Choroid plexus epithelial cell (primary cell): ENCODE results near the gene DOCK2.
"Not testable (repeated sequence)": the region's sequence is repeated elsewhere in the genome, so short reads cannot be mapped to it uniquely, and the experiment has no call there.

Source experiments
- DNase-seq: peaks from one replicate; pipeline ENCODE4 v3.0.0-alpha.2; 2010; ENCODE audit warnings: low read depth
- H3K4me3 ChIP-seq: 2 replicates; pipeline ENCODE4 v1.5.1; 2011; ENCODE audit warnings: low read depth, mild to moderate bottlenecking, control low read depth, low read length, moderate library complexity
- CTCF ChIP-seq: conservative IDR thresholded peaks from 2 replicates; pipeline ENCODE4 v1.5.1; 2011; ENCODE audit warnings: low read depth, mild to moderate bottlenecking, control low read depth, inconsistent platforms, low read length, moderate library complexity

DOCK2 gene

GRCh38 chr5:169751490-169751889, 114.4 kb downstream of the DOCK2 start:
- DNase-seq = no peak
- no peak for TF ChIP-seq CTCF
- no peak overlapping the region for H3K4me3 ChIP-seq

DNA sequence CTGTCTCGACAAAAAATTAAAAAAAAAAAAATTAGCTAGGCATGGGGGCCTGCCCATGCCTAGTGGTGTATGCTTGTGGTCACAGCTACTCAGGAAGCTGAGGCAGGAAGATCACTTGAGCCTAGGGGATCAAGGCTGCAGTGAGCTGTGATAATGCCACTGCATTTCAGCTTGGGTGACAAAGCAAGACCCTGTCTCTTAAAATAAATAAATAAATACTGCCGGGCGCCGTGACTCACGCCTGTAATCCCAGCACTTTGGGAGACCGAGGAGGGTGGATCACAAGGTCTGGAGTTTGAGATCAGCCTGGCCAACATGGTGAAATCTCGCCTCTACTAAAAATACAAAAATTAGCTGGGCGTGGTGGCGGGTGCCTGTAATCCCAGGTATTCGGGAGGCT, 115.5 kb downstream of the DOCK2 start:
- DNase-seq, H3K4me3 ChIP-seq: not testable (repeated sequence)

GRCh38 chr5:169753795-169754194, 116.7 kb downstream of the DOCK2 start:
- no peak for TF ChIP-seq CTCF
- H3K4me3 ChIP-seq = no peak overlapping the region
- peak; percentile 66 for DNase-seq

DNA sequence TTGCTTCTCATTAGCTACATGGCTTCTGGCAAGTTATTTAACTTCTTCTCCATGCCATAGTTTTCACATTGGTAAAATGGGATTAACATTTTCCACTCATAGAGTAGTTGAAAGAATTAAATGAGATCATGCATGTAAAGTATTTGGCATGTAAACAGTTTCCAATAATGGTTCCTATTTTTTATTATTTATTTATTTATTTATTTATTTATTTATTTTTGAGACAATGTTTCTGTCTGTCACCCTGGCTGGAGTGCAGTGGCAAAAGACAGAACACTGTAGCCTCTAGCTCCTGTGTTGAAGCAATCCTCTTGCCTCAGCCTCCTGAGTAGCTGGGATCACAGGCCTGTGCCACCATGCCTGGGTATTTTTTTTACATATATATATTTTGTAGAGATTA, 117.7 kb downstream of the DOCK2 start:
- TF ChIP-seq CTCF = no peak
- DNase-seq = no peak
- H3K4me3 ChIP-seq = no peak overlapping the region

DNA sequence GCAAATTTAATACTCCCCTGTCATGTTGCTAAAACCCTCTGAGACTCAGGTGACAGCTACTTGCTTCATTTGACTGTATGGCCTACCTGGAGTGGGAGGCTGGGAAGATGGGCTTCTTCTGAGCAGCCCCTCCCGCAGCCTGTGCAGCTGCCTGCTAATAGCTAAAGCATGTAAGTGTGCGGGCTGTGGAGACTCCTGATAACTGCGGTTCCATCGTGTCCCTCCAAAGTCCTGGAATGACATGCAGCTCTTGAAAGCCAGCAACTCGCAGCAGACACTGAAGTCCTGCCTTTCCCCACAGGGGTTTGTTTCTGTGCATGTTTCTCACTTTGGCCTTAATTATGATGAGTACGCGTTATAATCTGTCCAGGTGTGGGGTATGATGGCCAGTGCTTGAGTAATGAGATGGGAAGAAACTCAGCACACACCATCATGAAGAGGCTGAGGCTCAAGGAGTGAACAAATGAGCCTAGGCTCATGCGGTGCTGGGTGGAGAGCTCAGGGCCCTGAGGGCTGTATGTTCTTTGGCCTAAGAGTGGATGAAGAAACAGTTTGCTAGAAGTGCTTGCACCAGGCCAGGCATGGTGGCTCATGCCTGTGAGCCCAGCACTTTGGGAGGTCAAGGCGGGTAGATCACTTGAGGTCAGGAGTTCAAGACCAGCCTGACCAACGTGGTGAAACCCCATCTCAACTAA, 119.1 kb downstream of the DOCK2 start:
- H3K4me3 ChIP-seq = no peak overlapping the region
- TF ChIP-seq CTCF = no peak
- DNase-seq = no peak

GRCh38 chr5:169757016-169757415, 119.9 kb downstream of the DOCK2 start:
- H3K4me3 ChIP-seq = no peak overlapping the region
- no peak for TF ChIP-seq CTCF
- peak; percentile 38 for DNase-seq

DNA sequence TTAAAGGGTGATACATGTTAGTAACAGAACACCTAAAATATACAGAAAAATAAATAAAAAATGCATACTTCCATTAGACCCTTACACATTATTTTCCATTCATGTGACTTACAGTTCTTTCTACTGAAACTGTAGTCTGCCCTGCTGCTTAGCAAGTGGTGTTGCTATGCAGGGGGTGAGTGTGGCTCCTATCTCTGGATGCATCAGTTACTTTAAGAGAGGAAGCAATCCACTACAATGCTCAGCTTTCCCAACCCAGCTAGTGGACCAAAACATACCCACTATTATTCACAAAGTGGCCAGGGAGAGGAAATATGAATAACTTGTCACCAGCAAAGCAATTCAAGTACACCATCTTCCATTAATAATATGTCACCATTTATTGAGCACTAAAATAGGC, 121.8 kb downstream of the DOCK2 start:
- TF ChIP-seq CTCF = no peak
- no peak overlapping the region for H3K4me3 ChIP-seq
- no peak for DNase-seq

DNA sequence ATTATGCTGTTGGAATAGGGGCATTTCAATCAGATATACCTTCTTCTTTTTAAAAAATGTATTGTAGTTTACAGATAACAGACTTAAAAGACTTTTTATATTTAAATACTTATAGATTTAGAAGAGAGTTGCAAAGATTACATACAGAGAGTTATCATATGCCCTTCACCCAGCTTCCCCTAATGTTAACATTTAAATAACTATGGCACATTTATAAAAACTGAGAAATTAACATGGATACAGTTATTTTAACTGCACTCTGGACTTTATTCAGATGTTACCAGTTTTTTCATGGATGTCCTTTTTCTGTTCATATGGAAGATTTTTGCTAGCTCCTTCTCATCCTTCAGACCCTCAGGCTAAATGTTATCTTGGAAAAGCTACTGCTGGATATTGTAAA, 123.2 kb downstream of the DOCK2 start:
- H3K4me3 ChIP-seq = no peak overlapping the region
- DNase-seq = no peak
- no peak for TF ChIP-seq CTCF
